Measurements from ENCODE around the gene KLC1. TPM values are rescaled to one million over a fixed set of nuclear protein-coding genes. Genes with fewer than 3 reads are reported as not detected.
"Not testable (repeated sequence)": the region's sequence is repeated elsewhere in the genome, so short reads cannot be mapped to it uniquely, and the experiment has no call there.

KLC1 gene
- total and polyA plus RNA-seq, 7 donors: 86.4 to 256 (median 150) TPM

GRCh38 chr14:103649001-103649400, 20.0 kb downstream of the KLC1 start:
- Histone ChIP-seq H3K27ac (no peak overlapping the region), H3K27me3 (ENCODE audit: insufficient read depth in 3 of 3, low read length in 2 of 3) (no peaks in the 10 kb centered on the region), H3K4me3 (no peak overlapping the region), H3K9me3 (no peaks in the 10 kb centered on the region), H3K4me1 (peaks cover 33% of the 10 kb centered on the region), H3K36me3 (ENCODE audit: insufficient read depth in 1 of 2, low read depth in 1 of 2) (no peaks in the 10 kb centered on the region)
- TF ChIP-seq CTCF (IDR thresholded peaks at IDR 0.05): no peak
- 98 to 100% (median 99%) methylated on average over 3 of the region's 3 CpGs for whole genome bisulfite sequencing, 3 donors
- ATAC-seq (no peak), DNase-seq (no peak)
- intact Hi-C loops (cut with DNase I): no loop called here

GRCh38 chr14:103650213-103650612, 21.2 kb downstream of the KLC1 start:
- Histone ChIP-seq H3K4me1 (peaks cover 43% of the 10 kb centered on the region), H3K27ac (no peak overlapping the region), H3K36me3 (ENCODE audit: insufficient read depth in 1 of 2, low read depth in 1 of 2) (peaks cover 0 to 9% of the 10 kb centered on the region in 2 donors), H3K9me3 (no peaks in the 10 kb centered on the region), H3K4me3 (no peak overlapping the region), H3K27me3 (ENCODE audit: insufficient read depth in 3 of 3, low read length in 2 of 3) (no peaks in the 10 kb centered on the region)
- no peak for DNase-seq
- TF ChIP-seq CTCF (IDR thresholded peaks at IDR 0.05): no peak
- 33 to 45% (median 36%) methylated on average over 4 of the region's 4 CpGs for WGBS, 3 donors
- intact Hi-C loops (cut with DNase I): loop anchor here in 1 of 2 donors (5.0 kb wide), 1 partner anchor 37 kb away; no protein-coding TSS in a partner anchor
- ATAC-seq: peak in 2 of 4 donors; percentile 51 to 56

GRCh38 chr14:103651585-103651984, 22.6 kb downstream of the KLC1 start:
- no peak overlapping the region for H3K27ac ChIP-seq
- TF ChIP-seq CTCF (IDR thresholded peaks at IDR 0.05): no peak
- peak in 3 of 4 donors; percentile 22 to 28 (median 23) for ATAC-seq
- intact Hi-C loops (cut with DNase I): loop anchor here in 1 of 2 donors (5.0 kb wide), 1 partner anchor 36 kb away; no protein-coding TSS in a partner anchor
- no peaks in the 10 kb centered on the region for H3K27me3 ChIP-seq (ENCODE audit: insufficient read depth in 3 of 3, low read length in 2 of 3)
- no peaks in the 10 kb centered on the region for H3K9me3 ChIP-seq
- peaks cover 43% of the 10 kb centered on the region for H3K4me1 ChIP-seq
- H3K36me3 ChIP-seq (ENCODE audit: insufficient read depth in 1 of 2, low read depth in 1 of 2): peaks cover 0 to 22% of the 10 kb centered on the region in 2 donors
- WGBS, 3 donors: 48 to 67% (median 62%) methylated on average over 7 of the region's 7 CpGs
- no peak overlapping the region for H3K4me3 ChIP-seq
- no peak for DNase-seq

GRCh38 chr14:103652806-103653205, 23.8 kb downstream of the KLC1 start:
- intact Hi-C loops (cut with DNase I): loop anchor here in 1 of 2 donors (5.0 kb wide), 1 partner anchor 34 kb away; no protein-coding TSS in a partner anchor
- WGBS, 3 donors: 70 to 83% (median 76%) methylated on average over 3 of the region's 3 CpGs
- ATAC-seq (peak in 1 of 4 donors; percentile 5), DNase-seq (no peak)
- H3K9me3 ChIP-seq: no peaks in the 10 kb centered on the region
- peaks cover 0 to 35% of the 10 kb centered on the region in 2 donors for H3K36me3 ChIP-seq (ENCODE audit: insufficient read depth in 1 of 2, low read depth in 1 of 2)
- H3K27ac ChIP-seq: no peak overlapping the region
- no peak overlapping the region for H3K4me3 ChIP-seq
- no peaks in the 10 kb centered on the region for H3K27me3 ChIP-seq (ENCODE audit: insufficient read depth in 3 of 3, low read length in 2 of 3)
- H3K4me1 ChIP-seq: peaks cover 43% of the 10 kb centered on the region
- no peak for TF ChIP-seq CTCF (IDR thresholded peaks at IDR 0.05)

GRCh38 chr14:103653336-103653735, 24.3 kb downstream of the KLC1 start:
- Histone ChIP-seq H3K4me1 (peaks cover 43% of the 10 kb centered on the region), H3K27ac (peak overlapping the region; percentile 59), H3K36me3 (ENCODE audit: insufficient read depth in 1 of 2, low read depth in 1 of 2) (peaks cover 0 to 40% of the 10 kb centered on the region in 2 donors)
- WGBS, 3 donors: 20 to 35% (median 20%) methylated on average over 10 of the region's 10 CpGs
- H3K27me3 ChIP-seq (ENCODE audit: insufficient read depth in 3 of 3, low read length in 2 of 3); H3K9me3 ChIP-seq; DNase-seq; H3K4me3 ChIP-seq: not testable (repeated sequence)
- intact Hi-C loops (cut with DNase I): loop anchor here in 1 of 2 donors (5.0 kb wide), 1 partner anchor 34 kb away; no protein-coding TSS in a partner anchor
- peak in 3 of 4 donors; percentile 23 to 46 (median 45) for ATAC-seq
